ENCODE data around the gene TLE7. TPM values are rescaled to one million over a fixed set of nuclear protein-coding genes. Genes with fewer than 3 reads are reported as not detected.
A peak's percentile ranks its signal among the peaks of the same experiment; 100 is the strongest.

The TLE7 gene
- polyA plus RNA-seq, 1 of the 3 experiments (the other 2 are of a cell fraction), result not detected

GRCh38 chr16:71426069-71426879 is 15.6 kb downstream of the TLE7 start (continued):
- no peak for TF ChIP-seq POLR2AphosphoS5 (IDR thresholded peaks at IDR 0.05; ENCODE audit: low read depth, low read length)
- TF ChIP-seq SMC3 (IDR thresholded peaks at IDR 0.05; ENCODE audit: low read depth, low read length), result no peak
- TF ChIP-seq MAX (IDR thresholded peaks at IDR 0.05; ENCODE audit: low read depth), result no peak; the same call in 1 of the 2 replicates

GRCh38 chr16:71425746-71426068 is 16.1 kb downstream of the TLE7 start:
- H2AFZ ChIP-seq (ENCODE audit: low read depth), result no peak overlapping the region
- WGBS (ENCODE audit: low lambda C conversion rate), result 22% methylated on average over 16 of the region's 18 CpGs

More at GRCh38 chr16:71425746-71426068, 16.1 kb downstream of the TLE7 start:
- POLR2A ChIA-PET, result no interaction called here
- no peaks in the 10 kb centered on the region for H3K36me3 ChIP-seq (replicated peaks in 1 of 2; ENCODE audit: control insufficient read depth in 1 of 2, insufficient read depth in 2 of 2, low read length in 1 of 2)
- H3F3A ChIP-seq (replicated peaks; ENCODE audit: insufficient read depth), result no peaks in the 10 kb centered on the region
- H3K4me3 ChIP-seq (ENCODE audit: low read depth in 2 of 2, low read length in 1 of 2), result peak overlapping the region; percentile 35 to 46; a peak in 2 of 4 replicates
- H4K20me1 ChIP-seq (ENCODE audit: insufficient read depth), result no peaks in the 10 kb centered on the region
- peaks cover 13% of the 10 kb centered on the region; the same call in 1 of the 2 replicates for H3K27me3 ChIP-seq (ENCODE audit: insufficient read depth)
- no peak overlapping the region for H3K9ac ChIP-seq
- CTCF ChIA-PET, result interaction anchor here (0.6 to 1.5 kb wide), 5 partner anchors 8 to 114 kb away, joined by 3 to 14 read pairs (median 3); no protein-coding TSS in a partner anchor
- TF ChIP-seq GATA2 (CRISPR knock-in tag; IDR thresholded peaks at IDR 0.05) (no peak), RFX5 (IDR thresholded peaks at IDR 0.05; ENCODE audit: low read length) (no peak), USF1 (IDR thresholded peaks at IDR 0.05; ENCODE audit: borderline replicate concordance, low read depth) (no peak)
- TF ChIP-seq, protein P1, sequence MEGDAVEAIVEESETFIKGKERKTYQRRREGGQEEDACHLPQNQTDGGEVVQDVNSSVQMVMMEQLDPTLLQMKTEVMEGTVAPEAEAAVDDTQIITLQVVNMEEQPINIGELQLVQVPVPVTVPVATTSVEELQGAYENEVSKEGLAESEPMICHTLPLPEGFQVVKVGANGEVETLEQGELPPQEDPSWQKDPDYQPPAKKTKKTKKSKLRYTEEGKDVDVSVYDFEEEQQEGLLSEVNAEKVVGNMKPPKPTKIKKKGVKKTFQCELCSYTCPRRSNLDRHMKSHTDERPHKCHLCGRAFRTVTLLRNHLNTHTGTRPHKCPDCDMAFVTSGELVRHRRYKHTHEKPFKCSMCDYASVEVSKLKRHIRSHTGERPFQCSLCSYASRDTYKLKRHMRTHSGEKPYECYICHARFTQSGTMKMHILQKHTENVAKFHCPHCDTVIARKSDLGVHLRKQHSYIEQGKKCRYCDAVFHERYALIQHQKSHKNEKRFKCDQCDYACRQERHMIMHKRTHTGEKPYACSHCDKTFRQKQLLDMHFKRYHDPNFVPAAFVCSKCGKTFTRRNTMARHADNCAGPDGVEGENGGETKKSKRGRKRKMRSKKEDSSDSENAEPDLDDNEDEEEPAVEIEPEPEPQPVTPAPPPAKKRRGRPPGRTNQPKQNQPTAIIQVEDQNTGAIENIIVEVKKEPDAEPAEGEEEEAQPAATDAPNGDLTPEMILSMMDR (IDR thresholded peaks at IDR 0.05), result no peak
- TF ChIP-seq, protein P2, sequence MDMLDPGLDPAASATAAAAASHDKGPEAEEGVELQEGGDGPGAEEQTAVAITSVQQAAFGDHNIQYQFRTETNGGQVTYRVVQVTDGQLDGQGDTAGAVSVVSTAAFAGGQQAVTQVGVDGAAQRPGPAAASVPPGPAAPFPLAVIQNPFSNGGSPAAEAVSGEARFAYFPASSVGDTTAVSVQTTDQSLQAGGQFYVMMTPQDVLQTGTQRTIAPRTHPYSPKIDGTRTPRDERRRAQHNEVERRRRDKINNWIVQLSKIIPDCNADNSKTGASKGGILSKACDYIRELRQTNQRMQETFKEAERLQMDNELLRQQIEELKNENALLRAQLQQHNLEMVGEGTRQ (IDR thresholded peaks at IDR 0.05; ENCODE audit: borderline replicate concordance, low read depth, low read length), result no peak
- DNase-seq, result no peak
- no peaks in the 10 kb centered on the region; a peak in 1 of 4 replicates for H3K4me1 ChIP-seq (ENCODE audit: control insufficient read depth in 1 of 2, insufficient read depth in 2 of 2, low read depth in 1 of 2, low read length in 1 of 2)
- no peaks in the 10 kb centered on the region for H3K9me2 ChIP-seq
- no peak overlapping the region for H3K27ac ChIP-seq (ENCODE audit: low read depth in 2 of 2, low read length in 1 of 2)
- no peaks in the 10 kb centered on the region; the same call in 1 of the 2 replicates for H3K9me3 ChIP-seq
- peak overlapping the region; percentile 62; the same call in 1 of the 2 replicates for H3K4me2 ChIP-seq
- H3K79me2 ChIP-seq (ENCODE audit: insufficient read depth), result no peaks in the 10 kb centered on the region

All from SK-N-SH (cell line).